ENCODE results near the gene SCYGR1. TPM values are rescaled to one million over a fixed set of nuclear protein-coding genes. Genes with fewer than 3 reads are reported as not detected.
"Not testable (repeated sequence)": the region's sequence is repeated elsewhere in the genome, so short reads cannot be mapped to it uniquely, and the experiment has no call there.

Gene SCYGR1
- total RNA-seq, 1 donor from 2014 or later = not detected

DNA sequence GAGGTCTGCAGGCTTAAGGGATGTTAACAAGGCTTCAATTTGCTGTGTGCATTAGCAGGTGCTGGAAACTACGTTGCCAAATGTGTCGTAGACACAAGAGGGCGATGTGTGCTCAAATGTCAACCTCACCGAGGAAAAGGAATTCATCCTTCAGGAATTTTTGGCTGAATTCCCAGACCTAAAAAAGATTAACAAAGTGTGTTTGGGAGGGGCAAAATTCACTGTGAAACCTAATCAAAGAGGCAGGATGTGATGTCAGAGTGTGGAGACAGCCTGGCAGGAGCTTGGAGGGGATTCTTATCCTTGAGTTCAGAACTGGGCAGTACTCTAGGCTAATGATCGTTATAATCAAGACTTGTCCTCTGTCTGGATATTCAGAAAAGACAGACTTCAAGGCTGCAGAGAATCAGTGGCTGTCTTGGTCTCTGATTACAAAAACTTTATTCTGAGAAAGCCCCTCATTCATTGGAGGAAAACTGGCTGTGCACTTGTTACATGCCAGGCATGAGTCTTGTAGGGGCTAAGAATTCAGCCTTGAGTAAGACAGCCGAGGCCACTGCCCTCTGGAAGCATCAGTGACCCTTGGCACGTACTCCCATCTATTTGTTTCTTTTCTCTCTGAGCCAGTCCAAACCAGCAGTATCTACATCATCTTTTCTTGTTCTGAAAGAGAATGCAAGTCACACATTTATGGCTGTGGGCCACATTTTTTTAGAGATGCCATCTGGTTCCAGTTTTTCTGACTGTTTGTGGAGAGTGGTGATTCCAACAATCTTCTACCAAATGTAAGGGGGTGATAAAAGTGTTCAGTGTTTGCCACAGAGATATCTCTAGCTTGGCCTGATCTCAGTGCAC is 18.7 kb upstream of the SCYGR1 start:
- peak; percentile 32 for DNase-seq
- intact Hi-C loops (cut with micrococcal nuclease) = no loop called here

DNA sequence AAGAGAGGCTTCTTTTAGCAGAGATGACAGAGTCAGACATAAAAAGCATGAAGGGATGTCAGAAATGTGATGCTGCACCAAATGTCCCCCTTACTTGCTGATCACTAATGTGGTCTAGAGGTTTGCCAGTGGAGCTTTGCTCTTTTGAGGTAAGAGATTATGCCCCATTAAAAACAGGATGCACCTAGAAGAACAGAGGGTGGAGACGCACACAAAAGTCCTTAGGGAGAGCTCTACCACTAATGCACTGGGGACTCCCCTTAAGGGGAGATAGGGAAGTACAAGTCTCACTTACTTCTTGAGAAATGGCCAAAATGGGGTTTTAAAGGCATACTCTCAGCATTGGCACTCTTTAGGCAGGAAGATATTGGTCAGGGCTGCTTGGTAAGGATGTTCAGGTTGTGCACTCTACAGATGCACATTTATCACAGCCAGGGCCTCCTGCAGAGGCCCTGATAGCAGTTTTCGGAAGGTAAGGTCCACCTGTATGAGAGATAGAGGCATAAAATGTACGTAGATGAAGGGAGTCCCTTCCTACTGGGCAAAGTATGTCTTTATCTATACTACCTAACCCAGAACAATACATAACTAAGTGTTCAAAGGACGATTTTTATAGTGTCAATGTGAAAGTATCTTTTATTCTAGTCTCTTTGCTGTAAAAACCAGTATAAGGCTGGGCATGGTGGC is 17.0 kb upstream of the SCYGR1 start:
- DNase-seq (no peak), ATAC-seq (no peak)
- intact Hi-C loops (cut with micrococcal nuclease) = no loop called here

More for the DNA sequence above, 18.7 kb upstream of the SCYGR1 start:
- ATAC-seq = peak; percentile 86

DNA sequence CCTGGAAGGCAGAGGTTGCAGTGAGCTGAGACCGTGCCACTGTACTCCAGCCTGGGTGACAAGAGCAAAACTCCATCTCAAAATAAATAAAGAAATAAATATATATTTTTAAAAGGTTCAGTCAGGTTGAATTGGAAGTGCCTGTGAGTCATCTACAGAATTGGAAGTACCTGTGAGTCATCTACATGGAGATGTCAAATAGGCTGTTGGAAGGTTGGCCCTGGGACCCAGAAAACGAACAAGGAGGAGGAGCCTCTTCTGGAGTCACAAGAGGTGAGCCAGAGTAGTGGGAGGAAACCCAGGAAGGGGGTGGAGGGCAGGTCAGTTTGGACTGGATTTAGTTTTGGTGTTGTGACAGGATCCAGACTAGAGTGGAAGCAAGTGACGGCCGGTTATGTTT is 15.2 kb upstream of the SCYGR1 start:
- DNase-seq (no peak), ATAC-seq (no peak)
- intact Hi-C loops (cut with micrococcal nuclease) = no loop called here

DNA sequence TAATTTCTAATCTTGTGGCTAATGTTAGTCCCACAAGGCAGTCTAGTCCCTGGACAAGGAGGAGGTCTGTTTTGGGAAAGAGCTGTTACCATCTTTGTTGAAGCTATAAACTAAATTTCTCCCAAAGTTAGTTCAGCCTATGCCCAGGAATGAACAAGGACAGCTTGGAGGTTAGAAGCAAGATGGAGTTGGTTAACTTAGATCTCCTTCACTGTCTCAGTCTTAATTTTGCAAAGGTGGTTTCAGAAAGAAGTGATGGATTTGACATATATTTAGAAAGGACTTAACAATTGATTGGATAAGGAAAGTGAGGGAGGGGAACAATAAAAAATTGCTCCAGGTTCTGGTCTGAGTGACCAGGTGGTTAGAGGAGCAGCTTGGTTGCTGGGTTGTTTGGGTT is 14.6 kb upstream of the SCYGR1 start:
- no peak for DNase-seq
- intact Hi-C loops (cut with micrococcal nuclease) = no loop called here
- no peak for ATAC-seq

DNA sequence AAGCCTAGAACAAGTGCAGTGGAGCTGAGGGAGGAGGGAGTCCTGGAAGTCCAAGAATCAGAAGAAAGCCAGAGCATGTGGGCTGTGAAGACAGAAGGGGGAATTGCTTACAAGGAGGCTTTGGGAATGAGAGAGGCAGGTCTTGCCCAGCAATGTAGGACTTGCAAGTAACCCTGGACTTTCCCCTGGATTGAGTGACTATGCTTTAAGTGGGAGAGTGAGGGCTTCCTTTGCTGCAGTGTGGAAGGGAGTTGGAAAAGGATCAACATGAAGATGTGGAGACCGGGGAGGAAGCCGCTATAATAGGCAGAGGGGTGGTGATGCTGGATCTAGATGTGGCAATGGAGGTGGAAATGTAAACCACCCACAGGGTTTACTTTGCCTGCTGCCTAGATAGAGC is 13.8 kb upstream of the SCYGR1 start:
- intact Hi-C loops (cut with micrococcal nuclease) = no loop called here
- no peak for ATAC-seq
- no peak for DNase-seq

DNA sequence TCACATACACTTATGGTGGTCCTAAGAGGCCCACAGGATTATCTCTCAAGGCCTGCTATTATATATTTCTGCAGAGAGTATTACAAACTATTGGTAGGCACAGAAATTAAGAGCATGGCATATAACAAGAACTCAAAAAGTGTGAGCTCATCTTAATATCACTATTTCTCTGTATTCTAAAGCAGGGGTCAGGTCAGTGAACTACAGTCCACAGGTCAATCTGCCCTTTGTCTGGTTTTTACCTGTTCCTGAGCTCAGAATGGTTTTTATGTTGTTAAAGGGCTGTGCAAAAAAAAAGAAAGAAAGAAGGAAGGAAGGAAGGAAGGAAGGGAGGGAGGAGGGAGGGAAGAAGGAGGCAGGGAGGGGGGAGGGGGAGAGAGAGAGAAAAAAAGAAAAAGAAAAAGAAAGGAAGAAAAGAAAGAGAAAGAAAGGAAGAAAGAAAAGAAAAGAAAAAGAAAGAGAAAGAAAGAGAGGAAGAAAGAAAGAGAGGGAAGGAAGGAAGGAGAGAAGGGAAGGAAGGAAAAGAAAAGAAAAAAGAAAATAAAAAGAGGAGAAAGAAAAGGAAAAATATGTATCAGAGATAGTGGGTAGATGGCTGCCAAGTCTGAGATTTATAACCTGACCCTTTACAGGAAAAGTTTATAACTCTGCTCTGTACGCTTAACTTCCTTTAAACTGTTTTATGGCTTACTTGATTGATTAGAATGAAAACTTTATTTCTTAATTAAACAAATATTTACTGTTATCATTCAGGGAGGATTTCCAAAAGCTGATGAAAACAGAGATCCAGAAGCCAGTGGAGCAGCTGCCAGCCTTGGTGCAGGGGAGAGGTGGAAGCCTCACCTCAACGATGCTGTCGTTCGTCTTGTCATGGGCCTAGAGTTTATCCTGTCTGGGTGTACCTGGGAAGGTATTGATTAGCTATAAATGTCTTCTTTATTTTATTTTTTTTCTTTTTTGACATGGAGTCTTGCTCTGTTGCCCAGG is 11.2 kb upstream of the SCYGR1 start:
- DNase-seq (no peak), ATAC-seq (no peak)
- intact Hi-C loops (cut with micrococcal nuclease) = no loop called here

DNA sequence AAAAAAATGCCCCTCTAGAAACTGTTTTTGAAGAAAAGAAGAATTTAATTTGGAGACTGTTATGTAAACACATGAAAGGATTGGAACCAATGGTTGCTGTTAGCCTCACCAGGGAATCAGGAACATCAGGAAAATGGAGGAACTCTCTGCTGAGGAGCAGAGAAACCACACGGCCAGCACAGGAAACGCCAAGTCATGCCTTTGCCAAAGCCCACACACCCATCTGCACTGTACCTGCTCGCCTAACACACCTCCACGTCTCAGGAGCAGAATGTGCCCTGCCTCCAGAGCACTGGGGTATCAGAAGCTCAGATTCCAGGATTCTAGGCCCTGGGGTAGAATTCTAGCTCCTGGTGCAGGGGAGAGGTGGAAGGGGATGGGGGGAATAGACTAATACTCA is 9.8 kb upstream of the SCYGR1 start:
- intact Hi-C loops (cut with micrococcal nuclease) = no loop called here
- ATAC-seq (no peak), DNase-seq (no peak)

DNA sequence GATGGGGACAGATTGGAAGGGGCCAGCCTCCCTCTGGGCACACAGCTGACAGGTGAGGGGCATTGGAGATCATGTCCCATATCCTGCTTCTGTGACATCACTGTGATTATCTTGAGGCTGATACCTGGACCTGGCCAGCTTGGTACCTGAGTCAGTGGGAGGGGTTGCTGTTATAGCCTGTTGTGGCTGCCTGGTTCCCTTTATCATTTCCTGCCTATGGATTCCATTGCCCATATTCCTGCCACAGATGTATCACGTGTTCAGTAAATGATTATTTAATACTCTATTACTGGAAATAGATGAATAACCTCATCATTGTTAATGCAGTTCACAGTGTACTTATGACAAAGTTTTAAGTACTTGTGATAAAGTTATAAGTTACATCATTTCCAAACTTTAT is 7.8 kb upstream of the SCYGR1 start:
- ATAC-seq (no peak), DNase-seq (no peak)
- intact Hi-C loops (cut with micrococcal nuclease) = no loop called here

DNA sequence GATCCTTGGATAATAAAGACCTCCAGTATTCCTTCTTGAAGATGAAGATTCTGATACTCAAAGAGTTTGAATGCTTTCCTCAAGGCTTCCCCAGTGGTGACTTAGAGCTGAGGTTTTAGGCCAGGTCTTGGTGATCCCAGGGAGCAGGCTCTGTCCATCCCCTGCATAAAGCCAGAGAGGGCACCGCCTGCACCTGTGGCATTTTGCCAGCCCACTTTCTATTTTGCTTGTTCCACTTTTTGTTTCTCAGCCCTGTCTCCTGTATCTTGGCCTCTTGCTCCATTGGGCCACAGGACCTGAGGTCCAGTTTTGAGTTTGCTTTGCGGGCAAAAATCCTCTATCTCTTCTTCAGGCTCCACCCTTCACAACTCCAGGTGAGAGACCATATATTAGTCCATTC is 6.7 kb upstream of the SCYGR1 start:
- intact Hi-C loops (cut with micrococcal nuclease) = no loop called here
- DNase-seq = no peak

DNA sequence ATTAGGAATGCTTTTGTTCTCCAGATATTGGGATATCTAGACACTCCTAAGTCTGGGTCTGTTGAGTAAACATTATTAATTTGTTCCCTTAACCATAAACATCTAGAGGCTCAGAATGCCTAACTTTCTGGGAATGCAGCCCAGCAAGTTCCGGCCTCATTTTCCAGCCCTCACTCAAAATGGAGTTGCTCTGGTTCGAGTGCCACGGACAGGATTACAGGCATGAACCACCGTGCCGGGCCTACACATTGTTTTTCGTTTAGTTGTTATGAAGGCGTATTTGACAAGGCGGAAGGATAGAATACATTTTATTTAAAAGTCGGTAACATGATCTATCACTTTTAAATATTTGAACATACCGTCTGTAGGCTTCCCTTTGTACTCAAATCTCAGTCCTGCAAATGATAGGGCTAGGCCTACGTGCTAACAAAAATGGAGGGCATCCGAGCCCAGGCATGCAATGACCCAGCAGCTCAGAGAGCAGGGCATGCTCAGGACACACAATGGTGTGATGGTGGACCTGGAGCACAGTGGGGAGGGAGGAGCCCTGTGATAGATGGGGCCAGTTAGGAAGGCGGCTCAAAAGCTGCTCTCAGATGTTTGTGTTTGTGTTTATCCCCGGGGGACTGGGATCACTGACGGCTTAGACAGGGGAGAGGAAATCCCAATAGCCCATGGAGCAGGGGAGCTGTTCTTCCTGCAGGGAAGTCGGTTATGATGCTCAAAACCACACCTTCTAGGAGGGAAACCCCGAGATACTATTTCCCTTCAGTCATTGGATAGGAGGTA is 2.9 kb upstream of the SCYGR1 start:
- ATAC-seq (no peak), DNase-seq (no peak)
- intact Hi-C loops (cut with micrococcal nuclease) = no loop called here

More for the DNA sequence above, 6.7 kb upstream of the SCYGR1 start:
- ATAC-seq = no peak

DNA sequence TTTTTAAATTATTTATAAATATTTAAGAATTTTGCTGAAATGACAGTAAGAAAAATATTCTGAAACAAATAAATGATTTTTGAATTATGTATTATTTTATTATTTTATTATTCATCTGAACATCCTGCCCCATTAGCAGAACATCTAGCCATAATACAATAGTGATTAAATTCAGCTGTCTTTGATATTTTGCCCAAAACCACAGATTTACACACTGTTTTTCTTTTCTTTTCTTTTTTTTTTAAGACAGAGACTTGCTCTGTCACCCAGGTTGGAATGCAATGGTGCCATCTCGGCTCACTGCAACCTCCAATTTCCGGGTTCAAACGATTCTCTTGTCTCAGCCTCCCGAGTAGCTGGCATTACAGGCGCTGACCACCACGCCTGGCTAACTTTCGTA is 1.9 kb upstream of the SCYGR1 start:
- no peak for DNase-seq
- intact Hi-C loops (cut with micrococcal nuclease) = no loop called here
- ATAC-seq = no peak

DNA sequence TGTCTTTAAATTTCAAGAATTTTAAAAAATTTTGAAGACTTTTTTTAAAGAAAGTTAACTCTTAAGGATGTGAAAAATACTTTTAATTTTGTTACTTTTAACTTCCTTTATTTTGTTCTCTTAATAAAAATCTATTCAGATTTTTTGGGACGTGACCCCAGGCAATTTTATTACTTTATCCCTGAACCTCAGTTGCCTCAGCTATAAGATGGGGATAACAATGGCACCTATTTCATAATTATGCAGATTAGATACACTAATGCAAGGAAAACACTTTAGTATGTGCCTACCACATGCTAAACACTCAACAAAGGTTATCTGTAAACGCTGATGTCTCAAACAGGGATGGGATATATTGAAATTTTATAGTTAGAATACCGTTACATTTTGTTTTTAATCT is 1.5 kb upstream of the SCYGR1 start:
- intact Hi-C loops (cut with micrococcal nuclease) = no loop called here
- ATAC-seq = no peak

DNA sequence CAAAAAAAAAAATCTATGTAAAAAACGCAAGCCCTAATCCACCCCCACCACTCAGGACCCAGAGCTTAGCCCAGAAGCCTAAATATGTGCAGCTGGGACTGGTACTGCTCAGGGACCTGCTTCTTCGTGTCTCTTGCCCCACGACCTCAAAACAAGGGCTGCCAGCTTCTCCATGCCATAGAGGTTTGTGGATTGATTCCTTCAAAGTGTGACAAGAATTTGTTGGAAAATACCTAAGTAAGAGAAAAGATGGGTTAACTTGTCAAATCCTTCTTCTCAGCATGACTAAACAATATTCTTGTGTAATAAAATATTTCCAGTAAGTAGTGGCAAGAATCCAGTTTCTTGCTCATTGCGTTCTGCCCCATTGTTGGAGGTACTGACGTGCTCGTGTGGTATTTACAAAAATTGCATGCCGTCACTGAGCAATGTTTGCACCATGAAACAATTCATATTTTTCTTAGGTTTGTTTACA is 825 bp upstream of the SCYGR1 start:
- DNase-seq = no peak
- intact Hi-C loops (cut with micrococcal nuclease) = no loop called here
- ATAC-seq = no peak

More for the DNA sequence above, 1.5 kb upstream of the SCYGR1 start:
- DNase-seq = no peak

DNA sequence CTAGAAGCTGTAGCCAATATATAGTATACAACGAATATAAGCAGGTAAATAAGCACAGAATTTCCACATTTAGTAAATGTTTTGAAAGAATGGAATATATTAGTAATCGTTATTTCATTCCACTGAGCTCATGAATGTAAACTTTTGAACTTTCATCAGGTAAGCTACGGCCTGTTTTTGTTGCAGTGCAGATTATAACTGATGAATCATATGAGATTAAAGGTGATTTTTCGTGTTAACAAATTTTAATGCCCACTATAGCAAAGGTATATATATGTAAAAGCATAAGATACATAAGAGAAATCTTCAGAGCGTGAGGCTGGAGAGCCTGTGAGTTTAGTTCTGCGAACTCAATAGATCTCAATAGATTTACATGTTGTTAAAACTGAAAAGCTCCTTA is 1.1 kb downstream of the SCYGR1 start:
- ATAC-seq = no peak
- intact Hi-C loops (cut with micrococcal nuclease) = no loop called here
- DNase-seq = no peak

DNA sequence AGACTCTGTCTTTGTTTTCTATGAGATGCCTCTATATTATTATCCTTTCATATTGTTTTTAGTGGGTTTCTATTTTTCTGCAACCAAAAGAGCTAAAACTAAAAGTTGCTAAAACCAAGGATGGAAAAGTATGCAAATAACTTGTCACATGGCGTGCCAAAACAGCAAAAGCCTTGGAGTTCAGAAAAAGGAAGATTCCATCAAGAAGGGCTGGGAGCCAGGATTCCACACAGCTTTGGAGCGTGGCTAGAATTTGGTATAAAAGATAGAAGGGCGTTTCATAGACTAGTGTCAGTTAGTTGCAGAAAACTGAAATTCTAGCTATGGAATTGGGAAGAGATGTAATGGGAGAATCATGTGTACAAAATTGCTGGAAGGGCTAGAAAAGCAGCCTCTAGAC is 4.1 kb downstream of the SCYGR1 start:
- DNase-seq (no peak), ATAC-seq (no peak)
- intact Hi-C loops (cut with micrococcal nuclease) = no loop called here

DNA sequence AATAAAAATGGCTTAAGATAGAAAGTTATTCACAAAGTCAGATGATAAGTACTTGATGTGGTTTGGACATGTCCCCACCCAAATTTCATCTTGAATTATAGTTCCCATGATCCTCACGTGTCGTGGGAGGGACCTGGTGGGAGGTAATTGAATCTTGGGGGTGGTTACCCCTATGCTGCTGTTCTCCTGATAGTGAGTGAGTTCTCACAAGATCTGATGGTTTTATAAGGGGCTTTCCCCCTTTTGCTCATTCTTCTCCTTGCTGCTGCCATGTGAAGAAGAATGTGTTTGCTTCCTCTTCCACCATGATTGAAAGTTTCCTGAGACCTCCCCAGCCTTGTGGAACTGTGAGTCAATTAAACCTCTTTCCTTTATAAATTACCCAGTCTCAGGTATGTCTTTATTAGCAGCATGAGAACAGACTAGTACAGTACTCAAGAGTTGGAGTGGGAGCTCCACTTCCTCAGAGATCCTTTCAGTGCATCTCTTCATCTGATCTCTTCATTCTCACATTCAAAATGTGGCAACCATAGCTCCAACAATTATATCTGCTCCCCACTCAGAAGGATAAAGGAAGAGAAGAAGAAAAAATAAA is 5.4 kb downstream of the SCYGR1 start:
- intact Hi-C loops (cut with micrococcal nuclease); ATAC-seq; DNase-seq: not testable (repeated sequence)

DNA sequence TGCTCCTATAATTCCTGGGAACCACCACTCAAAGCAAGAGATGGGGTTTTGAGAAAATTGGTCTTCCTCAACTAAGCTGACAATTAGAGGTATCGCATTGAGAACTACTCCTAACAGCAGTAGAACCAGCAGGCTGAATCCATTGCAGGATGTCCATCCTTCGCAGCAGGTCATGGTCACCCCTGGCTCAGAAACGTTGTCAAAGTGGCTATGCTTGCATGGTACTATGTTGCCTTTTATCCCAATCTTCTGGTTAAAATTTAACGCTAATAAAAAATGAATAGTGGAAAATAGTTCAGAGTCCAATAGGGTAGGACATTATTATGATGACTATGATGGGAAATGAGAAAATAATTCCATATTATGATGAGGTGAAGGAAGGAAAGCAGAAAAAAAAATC is 8.7 kb downstream of the SCYGR1 start, which contains the start of gene TM4SF20:
TSS of gene TM4SF20 (minus strand) at position 212 of the 400 bp plus-strand sequence. CDS start at position 174, 38 bp downstream.
- intact Hi-C loops (cut with micrococcal nuclease) = no loop called here
- ATAC-seq = no peak
- DNase-seq = no peak

DNA sequence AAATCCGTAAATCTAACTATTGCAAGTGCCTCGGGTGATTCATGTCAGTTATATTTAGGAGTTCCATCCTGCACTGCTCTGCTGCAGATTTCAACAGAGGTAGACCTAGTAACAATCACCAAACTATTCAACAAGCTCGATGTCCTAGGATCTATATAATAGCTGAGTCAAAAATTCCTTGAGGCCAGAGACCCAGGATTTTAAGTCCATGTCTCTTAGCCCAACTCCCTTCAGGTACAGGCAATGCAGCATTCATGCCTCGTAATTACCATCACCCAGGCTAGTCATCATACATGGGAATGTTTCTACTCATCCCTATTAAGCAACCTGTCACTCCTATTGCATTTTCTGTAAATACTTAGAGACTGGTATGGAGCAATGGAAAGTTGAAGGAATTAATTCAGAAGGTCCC is 9.4 kb downstream of the SCYGR1 start:
- intact Hi-C loops (cut with micrococcal nuclease) = no loop called here
- ATAC-seq = no peak
- DNase-seq = no peak
